ENCODE data around the gene RSPH6A.

DNA sequence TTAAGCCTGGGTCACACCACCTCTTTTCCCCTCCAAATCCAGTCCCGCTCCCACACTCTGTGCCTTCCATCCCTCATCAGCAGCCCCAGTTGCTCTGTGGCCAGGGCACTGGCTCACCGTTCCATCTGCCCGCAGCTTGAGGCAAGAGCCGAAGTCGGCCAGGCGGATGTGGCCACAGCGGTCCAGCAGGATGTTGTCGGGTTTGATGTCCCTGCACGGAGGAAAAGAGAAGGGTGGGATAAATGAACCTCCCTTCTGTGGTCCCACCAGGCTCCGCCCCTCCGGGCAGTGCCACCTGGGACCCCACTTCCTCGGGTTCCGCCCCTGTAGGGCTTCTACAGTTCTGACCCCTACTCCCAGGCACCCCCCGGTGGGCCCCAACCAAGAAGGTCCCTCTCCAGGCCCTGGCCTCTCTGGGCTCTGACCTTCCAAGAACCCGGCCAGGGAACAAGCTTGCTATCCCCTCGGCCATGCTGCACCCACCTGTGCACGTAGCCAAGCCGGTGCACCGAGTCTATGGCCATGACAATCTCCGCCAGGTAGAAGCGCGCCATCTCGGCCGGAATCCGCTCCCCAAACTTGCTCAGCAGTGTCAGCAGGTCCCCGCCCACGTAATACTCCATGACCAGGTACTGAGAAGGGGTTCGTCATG, 37.0 kb downstream of the RSPH6A start:
- TF ChIP-seq, protein P1, sequence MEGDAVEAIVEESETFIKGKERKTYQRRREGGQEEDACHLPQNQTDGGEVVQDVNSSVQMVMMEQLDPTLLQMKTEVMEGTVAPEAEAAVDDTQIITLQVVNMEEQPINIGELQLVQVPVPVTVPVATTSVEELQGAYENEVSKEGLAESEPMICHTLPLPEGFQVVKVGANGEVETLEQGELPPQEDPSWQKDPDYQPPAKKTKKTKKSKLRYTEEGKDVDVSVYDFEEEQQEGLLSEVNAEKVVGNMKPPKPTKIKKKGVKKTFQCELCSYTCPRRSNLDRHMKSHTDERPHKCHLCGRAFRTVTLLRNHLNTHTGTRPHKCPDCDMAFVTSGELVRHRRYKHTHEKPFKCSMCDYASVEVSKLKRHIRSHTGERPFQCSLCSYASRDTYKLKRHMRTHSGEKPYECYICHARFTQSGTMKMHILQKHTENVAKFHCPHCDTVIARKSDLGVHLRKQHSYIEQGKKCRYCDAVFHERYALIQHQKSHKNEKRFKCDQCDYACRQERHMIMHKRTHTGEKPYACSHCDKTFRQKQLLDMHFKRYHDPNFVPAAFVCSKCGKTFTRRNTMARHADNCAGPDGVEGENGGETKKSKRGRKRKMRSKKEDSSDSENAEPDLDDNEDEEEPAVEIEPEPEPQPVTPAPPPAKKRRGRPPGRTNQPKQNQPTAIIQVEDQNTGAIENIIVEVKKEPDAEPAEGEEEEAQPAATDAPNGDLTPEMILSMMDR (IDR thresholded peaks at IDR 0.05): no peak
- TF ChIP-seq POLR2A (IDR thresholded peaks at IDR 0.05): no peak
